Myocyte (in vitro differentiated cells): ENCODE measurements around the gene ANKRD17. TPM values are rescaled to one million over a fixed set of nuclear protein-coding genes. Genes with fewer than 3 reads are reported as not detected.

Source experiments
- DNase-seq: peaks from one replicate; pipeline ENCODE4 v3.0.0-alpha.2; 2012; ENCODE audit warnings: low read depth
- total RNA-seq: library from RNA; depleted of rRNA; stranded (reverse); fragments of >200 nt; gene quantifications from 2 replicates; pipeline ENCODE4 v1.2.3, GENCODE V29; 2014

ANKRD17 gene
- total RNA-seq, 1 donor from 2014 or later = 64.9 TPM

GRCh38 chr4:73127839-73128453, 130.7 kb downstream of the ANKRD17 start:
- peak; percentile 20 for DNase-seq

GRCh38 chr4:73109493-73109892, 149.1 kb downstream of the ANKRD17 start:
- DNase-seq = no peak

GRCh38 chr4:73104695-73105094, 153.9 kb downstream of the ANKRD17 start:
- no peak for DNase-seq

- peak; percentile 2 for DNase-seq
Observed at GRCh38 chr4:73103799-73104503, 154.6 kb downstream of the ANKRD17 start.

- DNase-seq = no peak
Observed at GRCh38 chr4:73099143-73099542, 159.5 kb downstream of the ANKRD17 start.

GRCh38 chr4:73098713-73099112, 159.9 kb downstream of the ANKRD17 start:
- DNase-seq = no peak

GRCh38 chr4:73098016-73098415, 160.6 kb downstream of the ANKRD17 start:
- DNase-seq = no peak

GRCh38 chr4:73092868-73093267, 165.7 kb downstream of the ANKRD17 start:
- DNase-seq = no peak

GRCh38 chr4:73090738-73091137, 167.9 kb downstream of the ANKRD17 start:
- DNase-seq = no peak

GRCh38 chr4:73087871-73088270, 170.7 kb downstream of the ANKRD17 start:
- DNase-seq = no peak

- DNase-seq = no peak
Observed at GRCh38 chr4:73086095-73086868, 172.3 kb downstream of the ANKRD17 start.

GRCh38 chr4:73080789-73081188, 177.8 kb downstream of the ANKRD17 start:
- DNase-seq = peak; percentile 24

GRCh38 chr4:73075832-73076231, 182.8 kb downstream of the ANKRD17 start:
- DNase-seq = no peak

GRCh38 chr4:73070074-73070390, 188.6 kb downstream of the ANKRD17 start:
- no peak for DNase-seq

- DNase-seq = peak; percentile 99
Observed at GRCh38 chr4:73069338-73070073, 189.1 kb downstream of the ANKRD17 start, which contains the start of gene COX18. COX18 (minus strand) TSS chr4:73069716; CDS start chr4:73069649, 67 bp downstream.

- peak; percentile 40 for DNase-seq
Observed at GRCh38 chr4:73068491-73069337, 189.9 kb downstream of the ANKRD17 start.

GRCh38 chr4:73067971-73068394, 190.6 kb downstream of the ANKRD17 start:
- no peak for DNase-seq

- DNase-seq = no peak
Observed at GRCh38 chr4:73066928-73067327, 191.7 kb downstream of the ANKRD17 start.

GRCh38 chr4:73066445-73066844, 192.2 kb downstream of the ANKRD17 start:
- DNase-seq = no peak

GRCh38 chr4:73064536-73064935, 194.1 kb downstream of the ANKRD17 start:
- DNase-seq = no peak
